Measurements from ENCODE around the gene LGALS8. TPM values are rescaled to one million over a fixed set of nuclear protein-coding genes. Genes with fewer than 3 reads are reported as not detected.
"Not testable (repeated sequence)": the region's sequence is repeated elsewhere in the genome, so short reads cannot be mapped to it uniquely, and the experiment has no call there.

The LGALS8 gene
- total and polyA plus RNA-seq, 2 donors (not counting 1 experiment from before 2014, with no cell fraction given) = 38.0 to 67.0 TPM

DNA sequence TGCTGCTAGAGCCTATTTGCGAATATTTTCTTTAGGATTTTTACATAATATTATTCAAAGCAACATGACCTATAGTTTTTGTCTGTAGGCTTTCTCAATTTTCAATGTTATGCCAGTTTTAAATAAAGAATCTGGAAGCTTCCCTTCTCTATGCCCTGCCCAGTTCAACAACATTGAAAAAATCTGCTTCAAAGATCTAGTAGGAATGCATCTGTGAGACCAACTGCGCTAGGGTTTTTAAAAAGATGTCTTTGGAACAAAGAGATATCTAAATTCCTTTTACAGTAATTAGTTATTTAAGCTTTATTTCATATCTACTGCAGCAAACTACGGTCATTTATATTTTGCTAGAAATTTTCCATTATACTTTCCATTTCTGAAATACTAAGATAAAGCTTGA is 54.9 kb downstream of the LGALS8 start:
- Mint-ChIP-seq H3K27me3 (no peaks in the 10 kb centered on the region), H3K4me1 (no peaks in the 10 kb centered on the region), H3K4me3 (no peak overlapping the region), H3K9me3 (ENCODE audit: insufficient read depth) (no peaks in the 10 kb centered on the region), H3K27ac (no peak overlapping the region)
- Histone ChIP-seq H3K36me3 (replicated peaks in 1 of 2; ENCODE audit: control extremely low read depth in 1 of 2, control insufficient read depth in 1 of 2, extremely low read depth in 1 of 2, insufficient read depth in 2 of 2, low read length in 1 of 2) (peaks cover 0 to 68% of the 10 kb centered on the region in 2 experiments), H3K4me1 (ENCODE audit: control insufficient read depth in 2 of 2, insufficient read depth in 2 of 2, low read length in 2 of 2) (no peaks in the 10 kb centered on the region), H2AFZ (ENCODE audit: insufficient read depth, low read depth, low read length, poor library complexity, severe bottlenecking) (no peak overlapping the region), H3K9me3 (ENCODE audit: control extremely low read depth in 1 of 3, control insufficient read depth in 2 of 3, insufficient read depth in 1 of 3, low read length in 2 of 3) (no peaks in the 10 kb centered on the region), H4K20me1 (ENCODE audit: control insufficient read depth, insufficient read depth, low read length, poor library complexity, severe bottlenecking) (no peaks in the 10 kb centered on the region), H3K27ac (ENCODE audit: low read length in 2 of 2) (no peak overlapping the region), H3K4me3 (ENCODE audit: control extremely low read depth in 1 of 5, extremely low read depth in 1 of 5, insufficient read depth in 1 of 5, low read depth in 2 of 5, low read length in 4 of 5) (no peak overlapping the region), H3K79me2 (ENCODE audit: control insufficient read depth, insufficient read depth, low read length) (no peaks in the 10 kb centered on the region), H3K4me2 (replicated peaks; ENCODE audit: low read depth, low read length, poor library complexity, severe bottlenecking) (no peak overlapping the region), H3K9ac (ENCODE audit: low read length) (no peak overlapping the region), H3K27me3 (replicated peaks in 1 of 4; ENCODE audit: control extremely low read depth in 1 of 4, control insufficient read depth in 3 of 4, insufficient read depth in 4 of 4, low read length in 3 of 4) (no peaks in the 10 kb centered on the region)
- ChIA-PET POLR2A (no interaction called here), CTCF (no interaction called here)
- DNase-seq (no peak), ATAC-seq (ENCODE audit: low read depth) (no peak)
- no peak for TF ChIP-seq EZH2 (IDR thresholded peaks at IDR 0.05; ENCODE audit: borderline replicate concordance, insufficient read depth, low read depth, low read length, poor library complexity, severe bottlenecking)
- TF ChIP-seq, protein P1, sequence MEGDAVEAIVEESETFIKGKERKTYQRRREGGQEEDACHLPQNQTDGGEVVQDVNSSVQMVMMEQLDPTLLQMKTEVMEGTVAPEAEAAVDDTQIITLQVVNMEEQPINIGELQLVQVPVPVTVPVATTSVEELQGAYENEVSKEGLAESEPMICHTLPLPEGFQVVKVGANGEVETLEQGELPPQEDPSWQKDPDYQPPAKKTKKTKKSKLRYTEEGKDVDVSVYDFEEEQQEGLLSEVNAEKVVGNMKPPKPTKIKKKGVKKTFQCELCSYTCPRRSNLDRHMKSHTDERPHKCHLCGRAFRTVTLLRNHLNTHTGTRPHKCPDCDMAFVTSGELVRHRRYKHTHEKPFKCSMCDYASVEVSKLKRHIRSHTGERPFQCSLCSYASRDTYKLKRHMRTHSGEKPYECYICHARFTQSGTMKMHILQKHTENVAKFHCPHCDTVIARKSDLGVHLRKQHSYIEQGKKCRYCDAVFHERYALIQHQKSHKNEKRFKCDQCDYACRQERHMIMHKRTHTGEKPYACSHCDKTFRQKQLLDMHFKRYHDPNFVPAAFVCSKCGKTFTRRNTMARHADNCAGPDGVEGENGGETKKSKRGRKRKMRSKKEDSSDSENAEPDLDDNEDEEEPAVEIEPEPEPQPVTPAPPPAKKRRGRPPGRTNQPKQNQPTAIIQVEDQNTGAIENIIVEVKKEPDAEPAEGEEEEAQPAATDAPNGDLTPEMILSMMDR (IDR thresholded peaks at IDR 0.05) = no peak
- intact Hi-C loops (cut with micrococcal nuclease) = no loop called here
- 100% methylated on average over 1 of the region's 3 CpGs for WGBS (ENCODE audit: insufficient coverage)

DNA sequence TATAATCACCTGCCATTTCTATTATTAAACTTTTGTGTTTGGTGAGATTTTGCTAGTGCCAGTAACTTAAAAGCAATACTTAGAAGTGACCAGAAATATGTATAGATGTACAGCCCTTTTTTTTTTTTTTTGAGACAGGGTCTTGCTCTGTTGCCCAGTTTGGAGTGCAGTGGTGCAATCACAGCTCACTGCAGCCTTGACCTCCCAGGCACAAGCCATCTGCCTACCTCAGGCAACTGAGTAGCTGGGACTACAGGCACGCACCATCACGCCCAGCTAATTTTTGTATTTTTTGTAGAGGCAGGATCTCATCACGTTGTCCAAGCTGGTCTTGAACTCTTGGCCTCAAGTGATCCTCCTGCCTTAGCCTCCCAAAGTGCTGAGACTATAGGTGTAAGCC is 56.6 kb downstream of the LGALS8 start:
- H3K27ac ChIP-seq (ENCODE audit: low read length in 2 of 2); H3K27ac Mint-ChIP-seq; H3K4me1 Mint-ChIP-seq; H4K20me1 ChIP-seq (ENCODE audit: control insufficient read depth, insufficient read depth, low read length, poor library complexity, severe bottlenecking); H2AFZ ChIP-seq (ENCODE audit: insufficient read depth, low read depth, low read length, poor library complexity, severe bottlenecking); H3K4me3 ChIP-seq (ENCODE audit: control extremely low read depth in 1 of 5, extremely low read depth in 1 of 5, insufficient read depth in 1 of 5, low read depth in 2 of 5, low read length in 4 of 5); H3K79me2 ChIP-seq (ENCODE audit: control insufficient read depth, insufficient read depth, low read length); H3K4me2 ChIP-seq (replicated peaks; ENCODE audit: low read depth, low read length, poor library complexity, severe bottlenecking); intact Hi-C loops (cut with micrococcal nuclease); H3K27me3 Mint-ChIP-seq; H3K9me3 Mint-ChIP-seq (ENCODE audit: insufficient read depth); H3K9ac ChIP-seq (ENCODE audit: low read length); H3K9me3 ChIP-seq (ENCODE audit: control extremely low read depth in 1 of 3, control insufficient read depth in 2 of 3, insufficient read depth in 1 of 3, low read length in 2 of 3); DNase-seq; ATAC-seq (ENCODE audit: low read depth); H3K4me1 ChIP-seq (ENCODE audit: control insufficient read depth in 2 of 2, insufficient read depth in 2 of 2, low read length in 2 of 2); H3K27me3 ChIP-seq (replicated peaks in 1 of 4; ENCODE audit: control extremely low read depth in 1 of 4, control insufficient read depth in 3 of 4, insufficient read depth in 4 of 4, low read length in 3 of 4); H3K4me3 Mint-ChIP-seq: not testable (repeated sequence)
- 100% methylated on average over 3 of the region's 3 CpGs for WGBS (ENCODE audit: insufficient coverage)
- ChIA-PET POLR2A (interaction anchor here (0.6 kb wide), 1 partner anchor 8 kb away, joined by 4 read pairs; no protein-coding TSS in a partner anchor), CTCF (interaction anchor here (0.9 kb wide), 1 partner anchor 11 kb away, joined by 4 read pairs; no protein-coding TSS in a partner anchor)
- peaks cover 1 to 68% of the 10 kb centered on the region in 2 experiments for H3K36me3 ChIP-seq (replicated peaks in 1 of 2; ENCODE audit: control extremely low read depth in 1 of 2, control insufficient read depth in 1 of 2, extremely low read depth in 1 of 2, insufficient read depth in 2 of 2, low read length in 1 of 2)
